Measurements from ENCODE around the gene TSPAN3.

The TSPAN3 gene

DNA sequence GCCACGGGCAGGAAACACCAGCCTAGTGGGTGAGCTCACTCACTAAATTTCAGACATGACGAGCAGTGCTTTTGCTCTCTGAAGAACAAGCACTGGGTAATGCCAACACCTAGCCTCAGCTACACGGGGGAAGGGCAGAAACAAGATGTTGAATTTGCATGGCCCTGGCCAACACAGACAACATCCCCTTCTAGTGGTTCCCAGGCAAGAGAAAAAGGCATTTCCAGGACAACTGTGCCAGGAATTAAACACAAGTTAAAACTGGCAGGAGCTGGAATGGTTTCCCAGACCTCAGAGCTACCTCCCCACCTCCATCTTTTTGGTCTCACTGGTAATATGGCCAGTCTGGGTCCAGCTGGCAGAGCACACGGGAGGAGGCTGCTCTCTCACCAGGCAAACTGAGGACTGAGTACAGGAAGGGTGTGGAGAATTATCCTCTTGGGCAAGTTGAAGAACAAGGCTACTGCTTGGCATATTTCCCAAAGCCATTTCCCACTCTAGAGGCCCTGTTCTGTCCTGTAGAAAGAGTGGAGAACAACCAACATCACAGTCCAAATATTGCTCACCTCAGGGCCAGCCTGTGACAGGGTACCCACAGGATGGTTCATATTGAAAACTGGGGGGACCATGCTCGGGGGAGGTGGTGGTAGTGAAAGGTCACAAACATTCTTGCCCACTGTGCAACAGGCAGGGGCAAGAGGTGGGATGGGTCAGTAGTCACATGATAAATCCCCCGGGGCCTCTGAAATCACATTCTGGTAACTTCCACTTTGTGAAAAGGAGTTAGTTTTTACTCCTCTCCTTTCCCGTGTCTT, 26.5 kb downstream of the TSPAN3 start:
- Histone ChIP-seq H3K9ac (ENCODE audit: low read length) (no peak overlapping the region), H3K27me3 (ENCODE audit: control insufficient read depth, insufficient read depth, low read length) (no peaks in the 10 kb centered on the region), H3K36me3 (ENCODE audit: control insufficient read depth, insufficient read depth, low read length) (peaks cover 19% of the 10 kb centered on the region), H3K4me3 (ENCODE audit: low read length) (no peak overlapping the region), H3K4me1 (ENCODE audit: control insufficient read depth, insufficient read depth, low read length) (no peaks in the 10 kb centered on the region), H3K9me3 (ENCODE audit: control insufficient read depth, low read length) (no peaks in the 10 kb centered on the region)

DNA sequence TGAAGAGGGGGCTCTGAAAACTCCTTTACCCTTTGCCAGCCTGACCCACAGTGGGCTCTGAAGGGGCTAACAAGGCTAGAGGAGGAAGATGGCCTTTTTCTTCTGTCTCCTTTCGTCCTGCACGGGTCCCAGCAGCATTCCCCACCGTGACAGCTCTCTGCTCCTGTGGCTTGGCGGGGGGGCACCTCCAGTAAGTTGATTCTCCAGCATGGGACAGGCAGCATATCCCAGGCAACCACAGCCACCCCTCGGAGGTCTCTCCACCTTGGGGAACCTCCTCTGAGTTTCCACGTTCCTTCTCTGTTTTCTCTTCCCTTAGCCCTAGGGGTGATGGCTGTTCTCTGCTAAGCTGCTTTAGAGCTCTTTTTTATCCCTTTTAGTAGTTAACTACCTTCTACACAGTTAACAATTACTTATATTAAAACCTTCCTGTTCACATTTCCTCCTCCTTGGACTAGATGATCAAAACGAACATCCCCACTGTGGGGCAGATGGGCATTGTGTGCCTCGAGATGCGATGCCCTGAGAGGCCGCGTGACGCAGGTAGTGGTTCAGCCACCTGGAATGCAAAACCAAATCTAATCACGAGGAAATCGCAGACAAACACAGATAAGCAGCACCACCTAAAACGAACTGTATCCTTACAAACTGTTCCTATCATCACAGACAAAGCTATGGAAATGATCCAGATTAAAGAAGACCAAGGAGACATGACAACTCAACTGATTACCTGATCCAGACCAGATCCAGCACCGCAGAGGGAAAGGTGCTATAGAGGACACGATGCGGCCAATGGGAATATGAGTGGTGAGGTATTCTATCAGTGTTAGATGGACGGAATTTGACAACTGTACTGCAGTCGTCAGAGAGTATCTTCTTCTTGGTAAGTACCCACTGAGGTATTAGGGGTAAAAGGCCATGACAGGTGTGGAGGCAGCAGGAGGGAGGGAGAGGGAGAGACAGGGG, 27.7 kb downstream of the TSPAN3 start:
- H3K27me3 ChIP-seq (ENCODE audit: control insufficient read depth, insufficient read depth, low read length) = no peaks in the 10 kb centered on the region
- H3K9ac ChIP-seq (ENCODE audit: low read length) = no peak overlapping the region
- H3K36me3 ChIP-seq (ENCODE audit: control insufficient read depth, insufficient read depth, low read length) = peaks cover 19% of the 10 kb centered on the region
- no peak overlapping the region for H3K4me3 ChIP-seq (ENCODE audit: low read length)
- H3K9me3 ChIP-seq (ENCODE audit: control insufficient read depth, low read length) = no peaks in the 10 kb centered on the region
- no peaks in the 10 kb centered on the region for H3K4me1 ChIP-seq (ENCODE audit: control insufficient read depth, insufficient read depth, low read length)

GRCh38 chr15:77042245-77042919, 28.5 kb downstream of the TSPAN3 start:
- Histone ChIP-seq H3K4me3 (ENCODE audit: low read length) (no peak overlapping the region), H3K27me3 (ENCODE audit: control insufficient read depth, insufficient read depth, low read length) (no peaks in the 10 kb centered on the region), H3K9ac (ENCODE audit: low read length) (no peak overlapping the region), H3K9me3 (ENCODE audit: control insufficient read depth, low read length) (no peaks in the 10 kb centered on the region), H3K36me3 (ENCODE audit: control insufficient read depth, insufficient read depth, low read length) (peaks cover 22% of the 10 kb centered on the region), H3K4me1 (ENCODE audit: control insufficient read depth, insufficient read depth, low read length) (peaks cover 1% of the 10 kb centered on the region)

DNA sequence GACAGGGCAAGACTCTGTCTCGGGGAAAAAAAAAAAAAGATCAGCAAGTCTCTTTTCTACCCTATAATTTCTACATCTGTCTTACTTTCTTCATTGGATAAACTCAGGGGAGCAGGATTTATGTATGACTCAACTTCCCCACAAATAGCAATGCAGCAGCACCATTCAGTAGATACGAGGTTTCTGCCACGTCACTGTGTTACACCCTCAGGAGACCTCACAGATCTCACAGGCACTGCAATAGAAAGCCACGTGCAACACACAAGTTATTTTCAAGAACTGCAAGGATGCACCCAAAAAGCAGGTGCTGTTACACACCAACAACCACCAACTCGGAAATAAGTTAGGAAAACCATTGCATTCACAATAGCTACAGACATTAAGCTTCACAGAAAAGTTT, 30.2 kb downstream of the TSPAN3 start:
- Histone ChIP-seq H3K27me3 (ENCODE audit: control insufficient read depth, insufficient read depth, low read length) (no peaks in the 10 kb centered on the region), H3K4me1 (ENCODE audit: control insufficient read depth, insufficient read depth, low read length) (peaks cover 12% of the 10 kb centered on the region), H3K36me3 (ENCODE audit: control insufficient read depth, insufficient read depth, low read length) (peaks cover 32% of the 10 kb centered on the region), H3K9me3 (ENCODE audit: control insufficient read depth, low read length) (no peaks in the 10 kb centered on the region), H3K4me3 (ENCODE audit: low read length) (no peak overlapping the region), H3K9ac (ENCODE audit: low read length) (no peak overlapping the region)

GRCh38 chr15:77039848-77040247, 31.1 kb downstream of the TSPAN3 start:
- Histone ChIP-seq H3K9me3 (ENCODE audit: control insufficient read depth, low read length) (no peaks in the 10 kb centered on the region), H3K4me3 (ENCODE audit: low read length) (no peak overlapping the region), H3K36me3 (ENCODE audit: control insufficient read depth, insufficient read depth, low read length) (peaks cover 27% of the 10 kb centered on the region), H3K4me1 (ENCODE audit: control insufficient read depth, insufficient read depth, low read length) (peaks cover 21% of the 10 kb centered on the region), H3K9ac (ENCODE audit: low read length) (no peak overlapping the region), H3K27me3 (ENCODE audit: control insufficient read depth, insufficient read depth, low read length) (no peaks in the 10 kb centered on the region)

DNA sequence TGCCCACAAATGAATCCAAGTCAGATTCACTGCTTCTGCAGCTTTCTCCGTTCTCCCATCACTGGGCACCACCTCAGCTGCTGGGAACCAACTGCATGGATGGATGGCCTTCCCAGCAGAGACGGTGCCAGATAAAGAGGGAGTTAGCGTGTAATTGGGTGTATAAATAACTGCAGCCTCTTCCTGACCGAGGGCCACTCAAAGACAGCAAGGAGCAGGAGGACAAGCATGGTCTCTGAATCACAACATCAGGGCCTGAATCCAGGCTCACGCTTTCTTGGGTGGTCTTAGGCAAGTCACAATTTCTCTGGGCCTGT, 31.7 kb downstream of the TSPAN3 start:
- no peaks in the 10 kb centered on the region for H3K27me3 ChIP-seq (ENCODE audit: control insufficient read depth, insufficient read depth, low read length)
- peaks cover 25% of the 10 kb centered on the region for H3K36me3 ChIP-seq (ENCODE audit: control insufficient read depth, insufficient read depth, low read length)
- H3K9me3 ChIP-seq (ENCODE audit: control insufficient read depth, low read length) = no peaks in the 10 kb centered on the region
- H3K9ac ChIP-seq (ENCODE audit: low read length) = no peak overlapping the region
- H3K4me1 ChIP-seq (ENCODE audit: control insufficient read depth, insufficient read depth, low read length) = peaks cover 27% of the 10 kb centered on the region
- H3K4me3 ChIP-seq (ENCODE audit: low read length) = no peak overlapping the region

DNA sequence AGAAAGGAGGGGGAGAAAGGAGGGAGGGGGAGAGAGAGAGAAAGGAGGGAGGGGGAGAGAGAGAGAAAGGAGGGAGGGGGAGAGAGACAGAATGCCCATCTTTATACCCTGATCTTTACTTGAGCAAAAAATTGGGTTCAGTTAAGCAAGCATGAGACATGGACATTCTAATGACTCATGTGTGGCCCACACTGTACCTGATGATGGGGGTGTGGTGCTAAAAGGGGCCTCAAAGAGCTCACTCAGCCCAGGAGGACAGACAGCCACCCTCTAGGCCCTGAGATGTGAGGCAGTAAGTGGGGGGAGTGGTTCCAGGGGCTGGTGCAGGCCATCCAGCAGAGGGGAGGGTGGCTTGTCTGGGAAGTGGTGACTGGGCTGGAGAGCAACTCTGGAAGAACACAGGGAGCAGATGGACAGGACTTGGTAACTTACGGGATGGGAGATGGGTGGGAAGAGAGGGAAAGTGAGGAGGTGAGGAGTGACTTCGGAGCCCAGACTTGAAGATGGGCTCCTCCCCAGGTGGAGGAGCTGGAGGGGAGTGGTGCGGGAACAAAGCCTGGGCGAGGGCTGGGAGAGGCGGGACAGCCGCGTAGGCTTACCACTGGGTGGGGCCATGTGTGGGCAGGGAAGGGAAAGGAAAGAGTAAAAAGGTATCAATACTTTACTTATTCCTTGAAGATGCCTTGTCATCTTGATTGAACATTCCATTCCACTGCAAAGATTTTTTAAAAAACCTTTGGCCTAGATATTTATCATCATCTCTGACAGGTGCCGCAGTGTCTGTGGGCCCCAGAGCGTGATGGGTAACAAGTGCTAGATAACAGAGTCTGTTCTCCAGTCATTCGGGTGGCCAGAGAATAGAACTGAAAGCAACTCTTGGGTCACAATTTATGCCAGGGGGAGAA, 32.3 kb downstream of the TSPAN3 start:
- Histone ChIP-seq H3K4me3 (ENCODE audit: low read length) (no peak overlapping the region), H3K4me1 (ENCODE audit: control insufficient read depth, insufficient read depth, low read length) (peaks cover 28% of the 10 kb centered on the region), H3K27me3 (ENCODE audit: control insufficient read depth, insufficient read depth, low read length) (no peaks in the 10 kb centered on the region), H3K36me3 (ENCODE audit: control insufficient read depth, insufficient read depth, low read length) (peaks cover 22% of the 10 kb centered on the region), H3K9me3 (ENCODE audit: control insufficient read depth, low read length) (no peaks in the 10 kb centered on the region), H3K9ac (ENCODE audit: low read length) (no peak overlapping the region)

GRCh38 chr15:77037388-77038209, 33.3 kb downstream of the TSPAN3 start:
- Histone ChIP-seq H3K27me3 (ENCODE audit: control insufficient read depth, insufficient read depth, low read length) (no peaks in the 10 kb centered on the region), H3K9me3 (ENCODE audit: control insufficient read depth, low read length) (no peaks in the 10 kb centered on the region), H3K4me3 (ENCODE audit: low read length) (no peak overlapping the region), H3K9ac (ENCODE audit: low read length) (no peak overlapping the region), H3K36me3 (ENCODE audit: control insufficient read depth, insufficient read depth, low read length) (peaks cover 22% of the 10 kb centered on the region), H3K4me1 (ENCODE audit: control insufficient read depth, insufficient read depth, low read length) (peaks cover 32% of the 10 kb centered on the region)

DNA sequence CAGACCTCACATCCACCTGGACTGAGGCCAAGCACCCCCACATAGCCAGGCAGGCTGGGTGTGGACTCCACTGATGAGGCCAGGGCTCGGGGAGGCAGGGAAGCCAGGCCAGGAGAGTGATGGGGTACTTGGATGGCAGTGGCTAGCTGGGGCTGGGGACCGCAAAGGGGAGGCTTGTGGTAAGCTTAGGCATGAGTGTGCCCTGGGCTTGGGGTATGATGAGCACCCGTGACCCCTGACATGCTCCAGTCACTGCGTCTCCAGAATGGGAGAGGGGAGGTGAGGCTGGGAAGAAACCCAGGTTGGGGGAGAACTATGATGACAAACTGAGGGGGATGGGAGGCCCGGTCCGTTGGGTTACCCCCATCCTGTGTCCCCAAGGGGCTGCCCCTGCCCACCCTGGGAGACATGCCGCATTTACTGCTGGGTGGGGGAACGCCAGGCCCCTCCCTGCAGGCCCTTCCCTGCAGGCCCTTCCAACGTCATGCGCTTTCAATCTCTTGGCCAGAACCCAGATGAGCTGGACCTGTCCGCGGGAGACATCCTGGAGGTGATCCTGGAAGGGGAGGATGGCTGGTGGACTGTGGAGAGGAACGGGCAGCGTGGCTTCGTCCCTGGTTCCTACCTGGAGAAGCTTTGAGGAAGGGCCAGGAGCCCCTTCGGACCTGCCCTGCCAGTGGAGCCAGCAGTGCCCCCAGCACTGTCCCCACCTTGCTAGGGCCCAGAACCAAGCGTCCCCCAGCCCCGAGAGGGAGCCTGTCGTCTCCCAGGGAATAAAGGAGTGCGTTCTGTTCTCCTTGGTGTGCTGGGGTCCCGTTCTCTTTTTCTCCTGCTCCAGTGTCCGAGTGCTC, 34.1 kb downstream of the TSPAN3 start:
- peaks cover 32% of the 10 kb centered on the region for H3K4me1 ChIP-seq (ENCODE audit: control insufficient read depth, insufficient read depth, low read length)
- H3K27me3 ChIP-seq (ENCODE audit: control insufficient read depth, insufficient read depth, low read length) = peaks cover 4% of the 10 kb centered on the region
- no peak overlapping the region for H3K9ac ChIP-seq (ENCODE audit: low read length)
- H3K36me3 ChIP-seq (ENCODE audit: control insufficient read depth, insufficient read depth, low read length) = peaks cover 20% of the 10 kb centered on the region
- no peaks in the 10 kb centered on the region for H3K9me3 ChIP-seq (ENCODE audit: control insufficient read depth, low read length)
- H3K4me3 ChIP-seq (ENCODE audit: low read length) = no peak overlapping the region

DNA sequence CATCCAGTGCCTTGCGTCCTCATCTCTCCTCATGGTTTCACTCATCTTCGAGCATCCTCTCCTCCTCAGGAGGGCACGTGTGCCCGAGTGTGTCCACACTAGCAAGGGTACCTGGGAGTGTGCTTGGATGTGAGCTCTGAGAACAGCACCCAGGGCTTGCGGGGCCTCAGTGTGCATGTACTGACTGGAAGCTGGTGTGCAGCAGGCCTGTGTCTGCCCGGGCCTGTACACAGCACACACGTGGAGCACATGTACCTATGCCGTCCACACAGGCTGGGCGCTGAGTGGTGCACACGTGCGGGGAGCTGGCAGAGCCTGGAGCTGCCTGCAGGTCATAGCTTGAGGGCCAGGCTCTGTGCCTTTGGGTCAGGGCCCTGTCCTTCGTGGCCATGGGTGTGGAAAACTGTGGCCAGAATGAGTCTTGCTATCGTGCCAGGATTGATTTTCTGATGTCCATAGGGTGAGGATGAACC, 34.9 kb downstream of the TSPAN3 start:
- H3K4me1 ChIP-seq (ENCODE audit: control insufficient read depth, insufficient read depth, low read length) = peaks cover 33% of the 10 kb centered on the region
- H3K27me3 ChIP-seq (ENCODE audit: control insufficient read depth, insufficient read depth, low read length) = peaks cover 9% of the 10 kb centered on the region
- H3K36me3 ChIP-seq (ENCODE audit: control insufficient read depth, insufficient read depth, low read length) = peaks cover 18% of the 10 kb centered on the region
- no peak overlapping the region for H3K4me3 ChIP-seq (ENCODE audit: low read length)
- H3K9me3 ChIP-seq (ENCODE audit: control insufficient read depth, low read length) = no peaks in the 10 kb centered on the region
- no peak overlapping the region for H3K9ac ChIP-seq (ENCODE audit: low read length)
